Measurements from ENCODE around the gene PSMD5. TPM values are rescaled to one million over a fixed set of nuclear protein-coding genes. Genes with fewer than 3 reads are reported as not detected.

PSMD5 gene
- total RNA-seq, result 53.3 and 69.5 TPM in 2 replicates
- long read RNA-seq, transcript PSMD5-201 (10 exons, 3,443 nt), result major isoform, 321 of 360 reads
- long read RNA-seq, partial matches to known transcripts, result 21 of 360 reads
- long read RNA-seq, other reads (novel, unspliced or antisense), result 18 of 360 reads

- H3K27me3 Mint-ChIP-seq (ENCODE audit: unreplicated experiment), result no peaks in the 10 kb centered on the region
- peak within 1 kb of the TSS; percentile 95 for H3K27ac Mint-ChIP-seq (ENCODE audit: unreplicated experiment)
- H3K4me3 Mint-ChIP-seq (ENCODE audit: unreplicated experiment), result peak within 1 kb of the TSS; percentile 87
- no peaks in the 10 kb centered on the region for H3K9me3 Mint-ChIP-seq (ENCODE audit: unreplicated experiment)
- H3K4me1 Mint-ChIP-seq (ENCODE audit: unreplicated experiment), result peaks cover 35% of the 10 kb centered on the region
- H3K36me3 Mint-ChIP-seq (ENCODE audit: unreplicated experiment), result peaks cover 15% of the 10 kb centered on the region
- peak; percentile 98 for DNase-seq (ENCODE audit: extremely low spot score, unreplicated experiment)
- TF ChIP-seq CTCF (IDR thresholded peaks at IDR 0.05), result no peak
These were observed at the start of gene PSMD5 for GRCh38 chr9:120842685-120843485. TSS of gene PSMD5 (minus strand) at chr9:120842922. CDS start at chr9:120842909, 13 bp downstream.

DNA sequence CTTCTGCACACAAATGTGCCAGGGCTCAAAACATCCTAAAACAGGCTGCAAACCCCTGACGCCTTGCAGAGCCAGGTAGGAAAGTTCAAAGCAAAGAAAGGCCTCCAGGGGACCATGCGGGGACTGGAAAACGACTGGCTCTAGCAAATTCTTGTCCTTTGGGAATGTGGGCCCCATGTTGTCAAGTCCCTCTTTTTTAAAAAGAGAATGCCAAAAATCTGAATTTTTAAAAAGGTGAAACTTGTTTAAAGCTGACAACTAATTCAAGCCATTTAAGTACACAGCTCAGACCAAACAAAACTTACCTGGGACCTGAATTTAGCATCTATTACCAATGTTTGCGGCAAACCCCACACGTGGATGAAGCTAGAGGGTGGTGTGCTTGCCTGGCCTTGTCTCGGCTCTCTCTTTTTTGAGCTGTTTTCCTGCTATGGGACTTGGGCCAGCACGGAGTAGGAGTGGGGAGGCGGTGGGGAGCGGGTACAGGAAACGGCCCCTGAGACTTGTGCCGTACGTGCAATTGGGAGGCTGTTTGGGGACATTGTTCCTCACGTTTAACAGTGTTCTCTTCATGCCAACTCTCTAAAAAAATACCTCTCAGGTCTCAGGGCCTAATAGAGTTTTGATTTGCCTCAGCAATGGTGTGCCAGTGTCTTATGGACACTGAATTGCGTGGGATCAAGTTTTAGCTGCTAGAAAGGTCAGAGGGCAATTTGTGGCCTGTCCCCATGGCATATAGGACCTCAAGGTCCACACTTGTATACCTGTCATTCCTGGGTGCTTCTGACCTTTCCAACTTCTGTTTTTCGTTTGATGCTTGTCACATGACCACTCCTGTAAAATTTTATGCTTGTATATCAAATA is 49.4 kb upstream of the PSMD5 start:
- Mint-ChIP-seq H3K4me1 (ENCODE audit: unreplicated experiment) (peaks cover 29% of the 10 kb centered on the region), H3K9me3 (ENCODE audit: unreplicated experiment) (no peaks in the 10 kb centered on the region), H3K27ac (ENCODE audit: unreplicated experiment) (no peak overlapping the region), H3K4me3 (ENCODE audit: unreplicated experiment) (no peak overlapping the region), H3K27me3 (ENCODE audit: unreplicated experiment) (no peaks in the 10 kb centered on the region), H3K36me3 (ENCODE audit: unreplicated experiment) (no peaks in the 10 kb centered on the region)
- no peak for TF ChIP-seq CTCF (IDR thresholded peaks at IDR 0.05)
- DNase-seq (ENCODE audit: extremely low spot score, unreplicated experiment), result no peak

- DNase-seq (ENCODE audit: extremely low spot score, unreplicated experiment), result no peak
- H3K27ac Mint-ChIP-seq (ENCODE audit: unreplicated experiment), result no peak overlapping the region
- H3K4me3 Mint-ChIP-seq (ENCODE audit: unreplicated experiment), result no peak overlapping the region
- H3K4me1 Mint-ChIP-seq (ENCODE audit: unreplicated experiment), result peaks cover 29% of the 10 kb centered on the region
- TF ChIP-seq CTCF (IDR thresholded peaks at IDR 0.05), result no peak
- no peaks in the 10 kb centered on the region for H3K27me3 Mint-ChIP-seq (ENCODE audit: unreplicated experiment)
- H3K36me3 Mint-ChIP-seq (ENCODE audit: unreplicated experiment), result no peaks in the 10 kb centered on the region
- no peaks in the 10 kb centered on the region for H3K9me3 Mint-ChIP-seq (ENCODE audit: unreplicated experiment)
These were observed 48.6 kb upstream of the PSMD5 start for GRCh38 chr9:120891245-120891883.

- H3K27ac Mint-ChIP-seq (ENCODE audit: unreplicated experiment), result no peak overlapping the region
- H3K27me3 Mint-ChIP-seq (ENCODE audit: unreplicated experiment), result no peaks in the 10 kb centered on the region
- TF ChIP-seq CTCF (IDR thresholded peaks at IDR 0.05), result no peak
- no peak for DNase-seq (ENCODE audit: extremely low spot score, unreplicated experiment)
- H3K36me3 Mint-ChIP-seq (ENCODE audit: unreplicated experiment), result no peaks in the 10 kb centered on the region
- H3K4me1 Mint-ChIP-seq (ENCODE audit: unreplicated experiment), result peaks cover 37% of the 10 kb centered on the region
- H3K4me3 Mint-ChIP-seq (ENCODE audit: unreplicated experiment), result no peak overlapping the region
- no peaks in the 10 kb centered on the region for H3K9me3 Mint-ChIP-seq (ENCODE audit: unreplicated experiment)
These were observed 47.9 kb upstream of the PSMD5 start for GRCh38 chr9:120890320-120891244.

Measured in osteocyte (in vitro differentiated cells).